GM13977 (cell line): ENCODE results near the gene CD7.
A peak's percentile ranks its signal among the peaks of the same experiment; 100 is the strongest.

Experiments used
- DNase-seq: peaks from one replicate; pipeline ENCODE4 v3.0.0; 2012; ENCODE audit warnings: low spot score
- CTCF ChIP-seq: IDR thresholded peaks from 2 replicates; pipeline ENCODE4 v1.5.1; 2012; ENCODE audit warnings: mild to moderate bottlenecking, control low read depth; ENCODE audit not compliant: insufficient read depth; ENCODE audit errors: extremely low read depth, missing control alignments
- in situ Hi-C: fragments of 300-500 bp; cut with MboI; formaldehyde crosslinking; loops from one replicate; pipeline ENCODE4 v1.12.0; 2022; ENCODE audit warnings: low sequenced_read_pairs, low pct_unique_long_range_greater_than_20kb, mixed read lengths, inconsistent platforms; ENCODE audit not compliant: unreplicated experiment

Gene CD7

GRCh38 chr17:82277851-82278250 is 39.6 kb downstream of the CD7 start:
- TF ChIP-seq CTCF = no peak
- in situ Hi-C loops = no loop called here

DNA sequence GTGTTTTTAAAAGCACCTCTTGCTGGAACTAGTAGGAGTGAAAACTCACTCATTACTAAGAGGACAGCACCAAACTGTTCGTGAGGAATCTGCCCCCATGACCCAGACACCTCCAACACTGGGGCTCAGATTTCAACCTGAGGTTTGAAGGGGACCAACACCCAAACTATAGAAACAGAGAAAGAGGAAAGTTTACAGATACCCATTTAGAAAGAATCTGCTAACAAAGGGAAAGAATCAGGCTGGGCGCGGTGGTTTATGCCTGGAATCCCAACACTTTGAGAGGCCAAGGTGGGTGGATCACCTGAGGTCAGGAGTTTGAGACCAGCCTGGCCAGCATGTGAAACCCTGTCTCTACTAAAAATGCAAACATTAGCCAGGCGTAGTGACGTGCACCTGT is 40.5 kb downstream of the CD7 start:
- no peak for DNase-seq
- in situ Hi-C loops = no loop called here
- no peak for TF ChIP-seq CTCF

More at GRCh38 chr17:82277851-82278250, 39.6 kb downstream of the CD7 start:
- no peak for DNase-seq

GRCh38 chr17:82275326-82275725 is 42.1 kb downstream of the CD7 start:
- no peak for TF ChIP-seq CTCF
- no peak for DNase-seq
- in situ Hi-C loops = no loop called here

DNA sequence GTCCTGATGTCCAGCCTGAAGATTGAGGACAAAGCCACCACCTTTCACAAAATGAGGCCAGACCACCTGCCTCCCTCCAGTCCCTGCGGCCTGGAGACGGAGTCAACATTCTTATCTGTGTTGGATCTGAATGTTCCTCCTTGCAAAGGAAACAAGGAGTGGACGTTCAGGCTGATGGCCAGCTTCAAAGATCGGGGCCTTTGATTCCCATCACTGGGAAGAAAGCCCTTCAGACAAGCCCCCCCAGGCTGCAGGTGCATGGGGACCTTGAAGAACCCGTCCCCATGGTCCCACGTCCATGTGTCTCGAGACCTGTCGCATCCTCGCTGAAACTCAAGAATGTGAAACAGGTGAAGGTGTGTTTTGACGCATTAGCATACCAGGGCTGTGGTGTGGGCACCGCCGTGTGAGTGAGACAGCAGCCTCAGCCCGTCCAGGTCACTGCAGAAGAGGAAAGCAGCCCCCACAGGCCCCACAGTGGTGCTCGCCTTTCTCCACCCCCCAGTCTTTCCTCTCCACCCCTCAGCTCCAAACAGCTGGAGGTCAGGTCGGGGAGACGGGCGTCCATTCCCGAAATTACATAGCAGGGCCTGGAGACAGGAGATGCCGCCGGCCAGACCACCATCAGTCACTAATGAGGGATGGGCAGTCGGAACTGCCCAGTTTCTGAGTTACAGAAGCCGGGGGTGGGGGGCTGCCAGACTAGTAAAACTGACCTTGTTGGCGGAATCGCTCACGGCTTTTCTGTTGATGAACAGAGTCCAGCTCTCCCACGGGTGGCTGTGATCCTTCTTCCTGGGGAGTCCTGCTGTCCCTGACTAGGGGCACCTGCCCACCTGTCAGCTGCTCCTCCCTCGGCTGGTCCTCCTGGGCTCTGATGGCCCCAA is 43.0 kb downstream of the CD7 start:
- in situ Hi-C loops = no loop called here
- DNase-seq = no peak
- TF ChIP-seq CTCF = no peak

DNA sequence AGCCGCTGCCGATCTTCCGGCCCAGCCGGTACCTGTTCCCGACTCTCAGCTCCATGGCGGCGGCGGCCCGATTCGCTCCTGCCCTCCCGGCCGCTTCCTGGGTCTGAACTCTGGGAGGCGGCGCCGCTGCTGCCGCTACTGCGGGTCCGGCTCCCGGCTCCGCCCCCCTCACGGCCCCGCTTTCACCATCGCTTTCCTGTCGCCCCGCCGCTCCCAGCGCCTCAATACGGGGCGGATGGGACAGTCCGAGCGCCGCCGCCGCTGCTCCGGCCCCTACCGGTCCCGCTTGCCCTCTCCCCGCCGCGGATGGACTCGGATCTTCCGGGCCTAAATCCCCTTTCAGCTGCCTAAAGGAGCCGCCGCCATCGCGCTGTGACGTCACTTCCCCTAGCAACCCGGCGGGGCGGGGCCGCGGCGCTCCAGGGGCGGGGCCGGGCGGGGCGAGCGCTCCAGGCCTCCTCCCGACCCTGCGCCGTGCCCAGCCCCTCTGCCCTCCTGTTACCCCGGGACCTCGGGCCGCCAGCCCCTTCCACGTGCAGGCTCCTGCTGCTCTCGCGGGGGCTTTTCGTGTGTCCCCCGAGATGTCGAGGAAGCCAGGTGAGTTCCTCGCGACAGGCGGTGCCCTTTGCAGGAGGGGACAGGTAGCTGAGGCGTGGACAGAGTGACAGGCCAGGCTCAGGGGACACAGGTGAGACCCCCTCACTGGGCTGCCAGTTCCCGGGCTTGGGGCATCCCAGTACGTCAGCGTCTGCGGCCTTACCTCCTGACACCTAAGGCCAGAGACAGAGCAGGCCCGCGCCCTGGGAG is 43.9 kb downstream of the CD7 start, which contains the start of gene CSNK1D:
Gene CSNK1D, minus strand, starts transcription at position 374 of the 807 bp plus-strand sequence. Its CDS starts 319 bp downstream, at position 55.
- peak; percentile 99 for DNase-seq

More for the DNA sequence above, 43.9 kb downstream of the CD7 start, which contains the start of gene CSNK1D:
- in situ Hi-C loops = no loop called here
- no peak for TF ChIP-seq CTCF
